Left renal pelvis (tissue), 4 donors: Measurements from ENCODE around the gene SIGLEC12. TPM values are rescaled to one million over a fixed set of nuclear protein-coding genes. Genes with fewer than 3 reads are reported as not detected.

Source experiments
- DNase-seq, 4 donors: peaks; one replicate each; pipeline ENCODE4 v3.0.0-alpha.2; 2013; ENCODE audit warnings: low read depth in 4 of 4, low spot score in 3 of 4
- polyA plus RNA-seq, 4 donors: library from polyadenylated mRNA; unstranded; fragments of 120-200 nt; gene quantifications; one replicate each; pipeline ENCODE4 v1.2.1, GENCODE V29; 2013; ENCODE audit not compliant: insufficient read length in 4 of 4

The SIGLEC12 gene
- polyA plus RNA-seq, result under 1 TPM in 3 of 4 donors, not detected in 1; 0.14 to 0.20 (median 0.16) TPM

- DNase-seq, result no peak
Observed at GRCh38 chr19:51501594-51502263, at the start of gene SIGLEC12. Gene SIGLEC12 (minus strand): TSS chr19:51501800. CDS start chr19:51501733, 67 bp downstream.

DNA sequence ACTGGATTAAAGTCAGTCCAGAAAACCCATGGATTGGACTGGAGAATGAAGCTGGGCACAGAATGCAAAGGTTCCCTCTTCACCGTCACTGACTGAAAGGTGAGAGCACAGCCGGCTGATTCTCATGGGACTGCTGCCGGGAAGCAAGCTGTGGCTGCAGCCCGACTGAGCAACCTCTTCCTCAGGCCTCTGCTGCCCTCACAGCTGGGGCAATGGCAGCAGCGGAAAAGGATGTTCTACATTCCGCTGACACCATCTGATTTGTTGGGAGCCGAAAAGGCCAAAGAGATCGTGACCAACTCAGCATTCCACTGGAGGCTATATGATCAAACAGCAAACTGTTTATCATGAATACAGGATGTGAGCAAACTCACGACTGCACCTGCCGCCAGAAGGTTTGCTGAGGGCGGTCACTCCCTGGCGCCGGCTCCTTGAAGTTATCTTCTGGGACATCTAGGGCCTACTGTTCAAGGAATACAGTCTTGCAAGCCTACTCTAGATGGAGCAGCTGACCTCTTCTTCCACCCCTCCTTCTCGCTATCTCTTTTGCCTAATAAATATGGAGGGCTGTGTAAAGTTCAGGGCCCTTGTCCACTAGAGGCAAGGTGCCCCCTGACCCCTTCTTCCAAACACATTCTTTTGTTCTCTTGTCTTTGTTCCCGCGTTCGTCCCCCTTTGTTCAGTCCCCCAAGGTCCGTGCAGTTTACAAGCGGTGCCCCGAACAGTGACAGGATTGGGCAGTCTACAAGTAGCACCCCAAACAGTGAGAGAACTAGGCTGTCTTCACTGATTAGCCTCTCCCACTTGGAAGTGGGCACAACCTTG lies 49.5 kb upstream of the SIGLEC12 start:
- DNase-seq, result no peak

DNA sequence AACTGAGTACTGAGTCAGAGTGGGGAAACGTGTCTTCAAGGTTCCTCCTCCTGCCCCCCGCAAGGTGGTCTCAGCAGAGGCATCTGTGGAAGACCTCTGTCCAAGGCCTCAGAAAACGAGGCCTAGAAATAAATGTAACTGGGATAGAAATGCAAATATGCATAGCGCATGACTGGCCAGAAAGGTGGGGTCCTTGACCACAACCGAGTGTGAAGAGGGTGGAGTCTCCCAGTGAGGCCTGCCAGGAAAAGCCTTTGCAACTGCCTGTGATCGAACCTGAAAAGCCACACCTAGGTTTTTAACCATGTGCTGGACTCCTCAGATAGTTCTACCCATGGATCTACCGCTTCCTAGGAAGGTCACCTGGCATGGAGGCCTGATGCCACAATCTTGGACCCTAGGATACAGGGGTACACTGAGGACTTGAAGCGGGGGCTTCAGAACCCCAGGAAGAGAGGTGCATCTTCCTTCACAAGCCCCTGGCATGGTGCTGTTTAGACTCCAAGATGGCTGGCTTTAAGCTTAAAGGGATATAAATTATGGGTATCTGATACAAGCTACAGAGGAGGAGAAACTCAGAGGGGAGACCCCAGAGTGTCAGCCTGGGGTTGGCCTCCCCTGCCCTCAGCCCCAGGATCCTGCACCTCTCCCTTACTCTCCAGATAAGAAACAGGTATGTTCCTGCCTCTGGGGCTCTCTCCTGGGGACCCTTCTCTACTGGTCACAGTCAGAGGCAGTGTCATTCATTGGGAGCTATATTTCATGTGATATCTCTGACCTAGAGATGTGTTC lies 48.1 kb upstream of the SIGLEC12 start:
- DNase-seq, result no peak

- no peak for DNase-seq
Observed at GRCh38 chr19:51548891-51549305, 47.3 kb upstream of the SIGLEC12 start.

GRCh38 chr19:51548213-51548651 lies 46.6 kb upstream of the SIGLEC12 start:
- DNase-seq, result no peak

- no peak for DNase-seq
Observed at GRCh38 chr19:51547397-51548212, 46.0 kb upstream of the SIGLEC12 start.

DNA sequence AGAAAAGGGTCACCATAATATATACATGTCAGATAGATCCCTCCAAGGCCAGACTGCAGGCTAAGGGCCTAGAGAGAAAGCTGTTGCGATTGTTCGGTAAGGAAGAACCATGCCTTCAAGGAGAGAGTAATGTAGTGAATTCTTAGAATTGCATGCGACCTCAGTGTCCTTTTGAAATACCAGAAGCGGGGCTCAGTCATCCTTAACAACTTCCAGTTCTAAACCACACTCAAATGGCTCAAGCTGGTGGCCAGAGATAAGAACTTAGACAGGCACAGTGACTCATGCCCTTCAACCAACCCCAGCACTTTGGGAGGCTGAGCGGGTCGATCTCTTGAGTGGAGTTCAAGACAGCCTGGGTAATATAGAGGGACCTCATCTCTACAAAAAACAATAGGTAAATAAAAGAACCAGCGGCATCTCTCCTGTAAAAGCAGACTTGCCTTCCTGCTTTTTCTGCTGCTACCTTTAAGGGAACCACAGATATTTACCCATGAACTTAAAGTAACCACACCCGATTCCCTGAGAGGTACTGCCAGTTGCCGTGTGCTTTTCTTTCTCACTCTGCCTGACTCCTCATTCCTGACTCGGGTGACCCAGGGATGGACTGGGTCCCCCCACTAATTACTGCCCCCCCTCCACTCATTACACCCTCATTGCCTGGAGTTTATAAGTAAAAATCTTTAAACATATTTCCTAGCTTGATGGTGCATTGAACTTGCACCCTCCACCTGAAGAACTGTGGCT lies 45.2 kb upstream of the SIGLEC12 start:
- DNase-seq, result no peak

DNA sequence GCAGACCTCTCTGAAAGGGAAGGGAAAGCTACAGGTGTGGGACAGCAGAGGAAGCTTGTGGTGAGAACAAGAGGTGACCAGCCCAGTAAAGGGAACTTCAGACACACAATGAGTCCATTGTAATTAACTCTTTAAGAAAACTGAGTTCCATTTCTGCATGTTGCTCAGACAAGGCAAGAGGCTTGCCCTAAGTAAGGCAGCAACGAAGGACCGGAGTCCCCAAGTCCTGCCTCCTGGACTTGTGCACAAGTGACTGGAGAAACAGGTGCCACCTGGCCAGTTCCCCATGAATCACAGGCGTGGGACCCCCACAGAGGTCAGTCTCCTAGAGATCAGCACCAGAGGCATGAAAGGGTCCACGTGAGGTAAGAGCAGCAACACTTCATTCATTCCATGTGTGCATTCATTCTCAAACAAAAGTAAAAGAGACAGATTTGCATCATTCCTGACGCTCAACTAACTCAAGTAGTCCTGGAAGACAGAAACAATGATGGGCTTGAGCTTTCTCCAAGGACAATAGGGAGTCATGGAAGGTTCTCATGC lies 44.6 kb upstream of the SIGLEC12 start:
- no peak for DNase-seq

DNA sequence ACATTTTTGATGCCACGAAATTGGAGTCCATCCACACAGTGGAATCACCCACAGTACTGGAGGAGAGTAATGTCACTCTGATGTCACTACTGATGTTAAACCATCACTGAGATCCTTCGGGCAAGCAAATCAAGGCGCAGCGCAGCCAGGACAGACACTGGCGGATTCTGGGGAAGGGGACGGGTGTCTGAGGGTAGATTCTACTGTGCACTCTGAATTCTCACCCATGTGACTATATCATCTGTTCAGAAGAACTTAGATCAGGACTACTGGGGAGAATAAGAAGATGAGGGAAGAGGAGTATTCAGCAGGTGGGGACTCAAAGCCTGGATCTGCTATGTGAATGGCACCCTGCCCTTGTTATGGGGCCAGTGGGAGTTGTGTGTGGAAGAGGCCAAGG lies 42.4 kb upstream of the SIGLEC12 start:
- DNase-seq, result no peak

- DNase-seq, result no peak
Observed at GRCh38 chr19:51542699-51543098, 41.1 kb upstream of the SIGLEC12 start.

GRCh38 chr19:51541458-51542357 lies 40.1 kb upstream of the SIGLEC12 start:
- DNase-seq, result no peak

GRCh38 chr19:51539821-51540366 lies 38.3 kb upstream of the SIGLEC12 start:
- no peak for DNase-seq

GRCh38 chr19:51535535-51535934 lies 33.9 kb upstream of the SIGLEC12 start:
- DNase-seq, result no peak

GRCh38 chr19:51531349-51532315 lies 30.0 kb upstream of the SIGLEC12 start, which contains the start of gene SIGLEC6:
Gene SIGLEC6 (minus strand): TSS chr19:51531670. CDS start chr19:51531648, 22 bp downstream.
- DNase-seq, result no peak

DNA sequence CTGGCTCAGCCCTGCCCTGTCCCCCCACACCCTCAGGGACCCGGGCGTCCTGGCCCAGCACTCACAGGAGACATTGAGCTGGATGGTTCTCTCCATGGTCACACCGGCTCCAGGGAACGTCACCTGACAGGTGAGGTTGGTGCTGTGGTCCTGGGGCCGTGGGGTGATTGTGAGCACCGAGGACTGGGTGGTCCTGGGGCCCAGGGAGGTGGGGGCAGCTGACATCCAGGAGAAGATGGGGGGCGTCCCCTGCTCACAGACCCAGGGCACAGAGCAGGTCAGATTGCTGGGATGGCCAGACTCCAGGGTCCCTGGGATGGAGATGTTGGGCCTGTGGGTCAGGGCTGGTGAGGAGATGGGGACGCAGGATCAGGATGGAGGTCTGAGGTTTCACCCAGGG lies 29.0 kb upstream of the SIGLEC12 start:
- no peak for DNase-seq

DNA sequence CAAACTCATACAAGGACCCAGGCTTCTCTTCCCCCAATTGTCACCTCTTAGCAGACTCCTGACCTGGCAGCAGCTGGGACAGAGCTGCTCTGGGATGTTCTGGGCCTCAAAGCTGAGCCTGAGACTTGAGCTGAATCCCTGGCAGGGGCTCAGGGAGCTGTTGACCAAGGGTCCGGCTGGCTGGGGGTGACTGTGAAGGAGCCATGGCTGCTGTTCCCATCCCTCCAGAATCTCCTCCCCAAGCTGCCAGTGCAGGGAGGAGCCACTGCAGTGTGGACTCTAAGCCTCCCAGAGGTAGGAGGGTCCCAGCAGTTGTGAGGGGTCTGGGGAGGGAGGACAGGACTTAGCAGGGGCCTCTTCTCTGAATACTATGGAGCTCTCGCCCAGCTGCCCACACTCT lies 27.7 kb upstream of the SIGLEC12 start:
- DNase-seq, result no peak

DNA sequence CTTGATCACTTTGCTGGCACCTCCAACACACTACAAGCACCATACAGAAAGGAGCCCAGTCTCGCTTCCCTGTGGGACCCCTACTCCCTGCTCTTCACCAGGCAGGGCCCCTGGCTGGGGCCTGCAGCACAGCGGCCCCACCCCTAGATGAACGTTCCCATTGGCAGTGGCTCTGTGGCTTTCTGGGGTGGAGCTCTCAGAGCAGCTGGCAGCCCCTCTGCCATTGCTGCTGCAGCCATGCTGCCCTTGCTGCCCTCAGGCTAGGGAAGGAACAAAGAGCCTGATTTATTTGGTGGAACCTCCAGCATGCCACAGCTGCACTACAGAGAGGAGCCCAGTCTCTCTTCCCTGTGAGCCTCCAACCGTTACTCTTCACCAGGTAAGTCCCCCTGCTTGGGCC lies 24.1 kb upstream of the SIGLEC12 start:
- no peak for DNase-seq
